ENCODE measurements around the gene CLIC3. TPM values are rescaled to one million over a fixed set of nuclear protein-coding genes. Genes with fewer than 3 reads are reported as not detected.

Gene CLIC3
- total RNA-seq, 4 donors from 2014 or later: 1.2 to 120 (median 38.0) TPM

DNA sequence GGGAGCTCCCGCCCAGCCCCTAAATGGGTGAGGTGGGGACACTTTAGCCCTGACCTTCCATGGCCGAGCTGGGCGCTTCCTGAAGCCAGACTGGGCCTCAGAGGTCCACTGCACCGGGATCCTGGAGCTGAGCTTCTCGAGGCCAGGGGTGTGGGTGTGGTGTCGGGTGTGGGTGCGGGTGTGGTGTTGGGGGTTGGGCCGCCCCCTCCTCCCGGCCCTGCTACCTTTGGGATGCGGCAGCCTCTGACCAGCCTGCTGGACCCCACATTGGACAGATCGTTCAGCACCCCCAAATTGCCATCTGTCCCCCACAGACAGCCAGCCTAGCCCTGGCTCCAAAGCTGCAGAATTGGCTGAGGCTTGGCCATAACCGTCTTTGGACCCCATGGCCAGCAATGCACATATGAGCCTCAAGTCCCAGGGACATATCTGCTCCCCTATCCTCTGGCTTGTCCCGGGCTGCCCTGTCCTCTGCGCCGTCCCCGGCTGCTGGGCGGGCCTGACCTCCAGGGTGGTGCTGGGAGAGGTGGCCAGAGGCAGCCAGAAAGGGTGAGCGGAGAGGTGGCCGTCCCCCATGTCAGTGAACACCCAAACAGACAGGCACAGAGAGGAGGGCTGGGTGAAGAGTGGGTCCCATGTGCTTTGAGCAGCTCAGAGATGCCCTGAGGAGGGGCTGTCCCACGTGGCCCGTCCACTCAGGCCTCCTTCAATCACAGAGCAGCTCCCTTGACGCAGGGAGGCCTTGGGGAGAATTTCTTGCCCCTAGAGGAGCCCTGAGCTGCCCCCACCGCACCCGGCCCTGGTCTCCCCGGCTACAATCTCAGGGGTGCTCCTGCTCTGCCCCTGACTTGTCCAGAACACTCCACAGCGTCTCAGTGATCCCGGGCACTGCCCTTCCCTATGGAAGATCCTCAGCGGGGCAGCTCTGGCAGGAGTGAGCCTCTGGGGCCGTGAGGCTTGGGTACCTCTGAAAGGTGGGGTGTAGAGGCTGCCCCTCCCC is 22.4 kb downstream of the CLIC3 start:
- Histone ChIP-seq H3K27ac (peak overlapping the region in 1 of 4 donors; percentile 90), H3K27me3 (no peaks in the 10 kb centered on the region), H3K36me3 (no peaks in the 10 kb centered on the region), H3K4me1 (peaks cover 0 to 73% (median 7%) of the 10 kb centered on the region in 4 donors), H3K9me3 (no peaks in the 10 kb centered on the region), H3K4me3 (no peak overlapping the region)
- WGBS, 2 donors: 83 to 90% methylated on average over 21 to 25 of the region's 29 CpGs
- TF ChIP-seq CTCF (IDR thresholded peaks at IDR 0.05) (no peak), EP300 (IDR thresholded peaks at IDR 0.05) (no peak), POLR2A (IDR thresholded peaks at IDR 0.05) (no peak)
- no peak for DNase-seq (ENCODE audit: low spot score in 2 of 2)

GRCh38 chr9:136972743-136973142 is 23.6 kb downstream of the CLIC3 start:
- H3K9me3 ChIP-seq: no peaks in the 10 kb centered on the region
- no peaks in the 10 kb centered on the region for H3K27me3 ChIP-seq
- TF ChIP-seq POLR2A (IDR thresholded peaks at IDR 0.05) (no peak), CTCF (IDR thresholded peaks at IDR 0.05) (no peak), EP300 (IDR thresholded peaks at IDR 0.05) (no peak)
- 54 to 57% methylated on average over 11 to 13 of the region's 13 CpGs for WGBS, 2 donors
- peak overlapping the region in 1 of 4 donors; percentile 90 for H3K27ac ChIP-seq
- H3K4me1 ChIP-seq: peaks cover 0 to 66% (median 6%) of the 10 kb centered on the region in 4 donors
- no peak for DNase-seq (ENCODE audit: low spot score in 2 of 2)
- no peaks in the 10 kb centered on the region for H3K36me3 ChIP-seq
- no peak overlapping the region for H3K4me3 ChIP-seq

GRCh38 chr9:136972335-136972734 is 24.0 kb downstream of the CLIC3 start:
- Histone ChIP-seq H3K27ac (peak overlapping the region in 1 of 4 donors; percentile 90), H3K36me3 (no peaks in the 10 kb centered on the region), H3K9me3 (no peaks in the 10 kb centered on the region), H3K4me1 (peaks cover 0 to 62% (median 4%) of the 10 kb centered on the region in 4 donors), H3K27me3 (no peaks in the 10 kb centered on the region), H3K4me3 (no peak overlapping the region)
- TF ChIP-seq POLR2A (IDR thresholded peaks at IDR 0.05) (no peak), EP300 (IDR thresholded peaks at IDR 0.05) (no peak), CTCF (IDR thresholded peaks at IDR 0.05) (no peak)
- 48 to 73% methylated on average over 6 of the region's 11 CpGs for WGBS, 2 donors
- DNase-seq (ENCODE audit: low spot score in 2 of 2): no peak

GRCh38 chr9:136971746-136972145 is 24.6 kb downstream of the CLIC3 start:
- DNase-seq (ENCODE audit: low spot score in 2 of 2): no peak
- H3K27ac ChIP-seq: peak overlapping the region in 1 of 4 donors; percentile 90
- 59 to 82% methylated on average over 4 to 12 of the region's 14 CpGs for WGBS, 2 donors
- peaks cover 0 to 56% (median 4%) of the 10 kb centered on the region in 4 donors for H3K4me1 ChIP-seq
- no peaks in the 10 kb centered on the region for H3K27me3 ChIP-seq
- H3K36me3 ChIP-seq: no peaks in the 10 kb centered on the region
- TF ChIP-seq CTCF (IDR thresholded peaks at IDR 0.05): no peak
- no peak for TF ChIP-seq EP300 (IDR thresholded peaks at IDR 0.05)
- no peak for TF ChIP-seq POLR2A (IDR thresholded peaks at IDR 0.05)
- H3K9me3 ChIP-seq: no peaks in the 10 kb centered on the region
- H3K4me3 ChIP-seq: no peak overlapping the region

DNA sequence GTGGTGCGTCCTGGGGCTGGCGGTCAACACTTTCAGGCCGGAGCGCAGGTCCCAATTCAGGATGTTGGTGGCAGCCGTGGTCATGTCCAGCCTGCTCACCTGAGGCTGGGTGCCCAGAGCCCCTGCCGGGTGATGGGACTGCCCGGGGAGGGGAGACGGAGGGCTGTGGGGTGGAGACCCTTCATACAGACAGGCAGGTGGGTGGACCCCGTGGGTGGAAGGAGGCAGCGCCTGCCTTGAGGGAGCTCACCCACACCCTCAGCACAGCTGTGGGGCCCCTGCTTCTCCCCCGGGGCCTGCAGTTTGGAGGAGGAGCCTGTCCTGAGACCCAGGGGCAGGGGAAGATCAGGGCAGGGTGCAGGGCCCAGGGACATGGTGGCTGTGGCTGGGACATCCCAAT is 26.0 kb downstream of the CLIC3 start:
- DNase-seq (ENCODE audit: low spot score in 2 of 2): no peak
- H3K36me3 ChIP-seq: no peaks in the 10 kb centered on the region
- H3K4me3 ChIP-seq: no peak overlapping the region
- no peaks in the 10 kb centered on the region for H3K27me3 ChIP-seq
- 68 to 80% methylated on average over 4 to 10 of the region's 11 CpGs for WGBS, 2 donors
- TF ChIP-seq POLR2A (IDR thresholded peaks at IDR 0.05): no peak
- no peak for TF ChIP-seq EP300 (IDR thresholded peaks at IDR 0.05)
- TF ChIP-seq CTCF (IDR thresholded peaks at IDR 0.05): no peak
- peaks cover 0 to 52% (median 9%) of the 10 kb centered on the region in 4 donors for H3K4me1 ChIP-seq
- no peaks in the 10 kb centered on the region for H3K9me3 ChIP-seq
- peak overlapping the region in 1 of 4 donors; percentile 70 for H3K27ac ChIP-seq
